HepG2 (cell line): ENCODE results near the gene RGL3. TPM values are rescaled to one million over a fixed set of nuclear protein-coding genes. Genes with fewer than 3 reads are reported as not detected.

Source experiments
- CREBL2 ChIP-seq: sonication (generic); formaldehyde crosslinking; IDR thresholded peaks from 2 replicates; pipeline ENCODE4 v1.8.1; 2023; ENCODE audit warnings: missing genetic modification reagents, mild to moderate bottlenecking, borderline replicate concordance
- FOXP1 ChIP-seq, 2 experiments: fragments of 450-650 bp in 1 of 2; IDR thresholded peaks; 2 replicates each; pipeline ENCODE4 v1.6.1; 2017 to 2018; ENCODE audit warnings: antibody characterized with exemption in 1 of 2
- FOXP4 ChIP-seq: sonication (generic); formaldehyde crosslinking; IDR thresholded peaks from 2 replicates; pipeline ENCODE4 v1.4.0; 2020; ENCODE audit warnings: missing genetic modification reagents
- IRX3 ChIP-seq: sonication (generic); formaldehyde crosslinking; IDR thresholded peaks from 2 replicates; pipeline ENCODE4 v1.8.1; 2023; ENCODE audit warnings: mild to moderate bottlenecking, low read depth, missing genetic modification reagents, borderline replicate concordance
- MAFF ChIP-seq: IDR thresholded peaks from 2 replicates; pipeline ENCODE4 v1.6.1; 2011; ENCODE audit warnings: low read depth, low read length, improper control_type of control experiment
- RXRA ChIP-seq: sonication (generic); formaldehyde crosslinking; IDR thresholded peaks from 2 replicates; pipeline ENCODE4 v1.5.1; 2020; ENCODE audit warnings: missing genetic modification reagents
- SMAD1 ChIP-seq: sonication (generic); formaldehyde crosslinking; IDR thresholded peaks from 2 replicates; pipeline ENCODE4 v1.4.0; 2020; ENCODE audit warnings: missing genetic modification reagents, low read depth, mild to moderate bottlenecking, borderline replicate concordance
- TAF15 ChIP-seq: fragments of 200-400 bp; formaldehyde crosslinking; IDR thresholded peaks from one replicate; pipeline ENCODE4 v1.6.1; 2018; ENCODE audit warnings: mild to moderate bottlenecking, low read depth, low read length; ENCODE audit not compliant: poor library complexity, severe bottlenecking
- THAP11 ChIP-seq: IDR thresholded peaks from 2 replicates; pipeline ENCODE4 v1.6.1; 2016; ENCODE audit warnings: missing biosample characterization, missing genetic modification reagents
- ZNF121 ChIP-seq: sonication (generic); formaldehyde crosslinking; IDR thresholded peaks from 2 replicates; pipeline ENCODE4 v1.5.0; 2020; ENCODE audit warnings: mild to moderate bottlenecking, missing genetic modification reagents
- ZNF350 ChIP-seq: sonication (generic); formaldehyde crosslinking; IDR thresholded peaks from 2 replicates; pipeline ENCODE4 v1.4.0; 2020; ENCODE audit warnings: mild to moderate bottlenecking, low read depth, missing genetic modification reagents, borderline replicate concordance
- ZNF619 ChIP-seq: sonication (generic); formaldehyde crosslinking; IDR thresholded peaks from 2 replicates; pipeline ENCODE4 v1.4.0; 2020; ENCODE audit warnings: mild to moderate bottlenecking, missing genetic modification reagents
- ZNF713 ChIP-seq: sonication (generic); formaldehyde crosslinking; IDR thresholded peaks from 2 replicates; pipeline ENCODE4 v1.4.0; 2020; ENCODE audit warnings: mild to moderate bottlenecking, missing genetic modification reagents
- polyA plus RNA-seq, 8 experiments: library from polyadenylated mRNA; depleted of rRNA in 3 of 8; stranded (reverse) in 7 of 8; unstranded in 1 of 8; fragments of >200 nt; fragmentation: Illumina TruSeq in 4 of 8; extraction: Trizol in 4 of 8; gene quantifications; 2 replicates each; pipeline versions ENCODE4 v1.2.1 to v1.2.3, GENCODE V29; 2011 to 2016; ENCODE audit warnings: low read depth in 4 of 8, missing spikeins in 1 of 8, mixed read lengths in 1 of 8; ENCODE audit not compliant: insufficient read depth in 1 of 8
- total RNA-seq, 5 experiments: library from RNA; depleted of rRNA; stranded (reverse); fragments of >200 nt; fragmentation: Illumina TruSeq; extraction: Trizol; gene quantifications; 2 replicates each; pipeline ENCODE4 v1.2.3, GENCODE V29; 2016; ENCODE audit warnings: low read depth in 1 of 5
- TF ChIP-seq, protein P1 (sequence below): sonication (generic); formaldehyde crosslinking; IDR thresholded peaks from 2 replicates; pipeline ENCODE4 v1.5.1; 2020; ENCODE audit warnings: missing genetic modification reagents, mild to moderate bottlenecking, borderline replicate concordance
- TF ChIP-seq, protein P2 (sequence below): sonication (generic); formaldehyde crosslinking; IDR thresholded peaks from 2 replicates; pipeline ENCODE4 v1.5.0; 2020; ENCODE audit warnings: mild to moderate bottlenecking, missing genetic modification reagents
- TF ChIP-seq, protein P3 (sequence below): sonication (generic); formaldehyde crosslinking; IDR thresholded peaks from 2 replicates; pipeline ENCODE4 v1.4.0; 2020; ENCODE audit warnings: missing genetic modification reagents, borderline replicate concordance

The RGL3 gene
- total and polyA plus RNA-seq, 2 of the 13 experiments (the other 11 are each of a cell fraction or from before 2014, with no cell fraction given) = 4.2 to 7.6 TPM

DNA sequence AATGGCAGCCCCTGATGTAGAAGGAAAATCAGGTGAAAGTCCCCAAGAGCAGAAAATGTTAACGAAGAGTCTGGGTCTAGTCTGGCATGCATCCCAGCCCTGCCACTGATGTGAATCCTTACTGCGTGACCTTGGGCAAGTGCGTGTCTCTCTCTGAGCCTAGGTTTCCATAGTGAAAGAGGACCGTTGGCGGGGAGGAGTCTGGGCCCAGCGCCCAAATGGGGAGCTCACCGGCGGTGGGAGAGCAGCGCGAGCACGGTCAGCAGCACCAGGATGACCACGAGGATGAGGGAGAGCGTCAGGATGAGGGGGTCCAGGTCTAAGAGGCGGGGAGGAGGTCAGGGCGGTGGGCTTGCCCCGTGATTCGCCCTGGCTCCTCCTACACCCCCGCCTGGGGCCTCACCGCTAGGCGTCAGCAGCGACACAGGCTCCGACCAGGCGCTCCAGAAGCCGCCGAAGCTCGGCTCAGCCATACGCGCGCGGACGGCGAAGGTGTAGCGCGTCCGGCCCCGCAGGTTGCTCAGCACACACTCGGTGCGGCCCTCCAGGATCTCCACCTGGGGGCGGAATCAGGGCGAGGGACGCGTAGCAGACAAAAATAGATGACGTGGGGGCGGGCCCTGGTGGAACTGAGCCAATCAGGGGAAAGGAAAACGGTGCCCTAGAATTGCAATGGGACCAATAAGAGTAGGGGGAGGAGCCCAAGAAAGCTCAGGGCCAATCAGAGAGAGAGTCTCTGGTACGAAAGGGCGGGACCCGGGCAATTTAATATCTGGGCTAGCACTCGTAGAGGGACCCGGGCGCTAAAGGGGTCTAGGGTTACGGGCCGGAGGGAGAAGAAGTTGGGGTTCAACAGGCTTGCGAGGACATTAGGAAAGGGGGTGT, 38.2 kb downstream of the RGL3 start (continued):
- TF ChIP-seq ZNF713 (CRISPR knock-in tag) (no peak), ZNF619 (CRISPR knock-in tag) (peak; percentile 94), ZNF350 (CRISPR knock-in tag) (peak; percentile 79; the same call in 1 of the 2 replicates), MAFF (0 out of 2 replicates have a peak, but pooled peaks have one; percentile 1), THAP11 (CRISPR knock-in tag) (peak; percentile 82), ZNF121 (CRISPR knock-in tag) (0 out of 2 replicates have a peak, but pooled peaks have one; percentile 8), CREBL2 (CRISPR knock-in tag) (no peak), FOXP1 (IDR thresholded peaks at IDR 0.05) (no peak), FOXP1 (CRISPR knock-in tag; IDR thresholded peaks at IDR 0.05) (no peak), SMAD1 (CRISPR knock-in tag) (no peak), RXRA (peak; percentile 69), IRX3 (CRISPR knock-in tag) (no peak), TAF15 (no peak), FOXP4 (peak; percentile 67)
- TF ChIP-seq, protein P1, sequence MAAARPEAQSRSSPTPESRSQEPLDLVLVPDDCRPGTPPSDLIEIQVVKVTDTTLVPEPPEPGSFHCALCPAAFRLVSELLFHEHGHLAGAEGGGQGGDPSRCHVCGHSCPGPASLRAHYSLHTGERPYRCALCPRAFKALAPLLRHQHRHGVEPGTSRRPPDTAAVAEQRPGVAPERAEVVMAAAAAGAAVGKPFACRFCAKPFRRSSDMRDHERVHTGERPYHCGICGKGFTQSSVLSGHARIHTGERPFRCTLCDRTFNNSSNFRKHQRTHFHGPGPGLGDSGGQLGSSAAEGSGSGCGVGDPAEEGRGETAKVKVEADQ (CRISPR knock-in tag) = peak; percentile 65; the same call in 1 of the 2 replicates
- TF ChIP-seq, protein P2, sequence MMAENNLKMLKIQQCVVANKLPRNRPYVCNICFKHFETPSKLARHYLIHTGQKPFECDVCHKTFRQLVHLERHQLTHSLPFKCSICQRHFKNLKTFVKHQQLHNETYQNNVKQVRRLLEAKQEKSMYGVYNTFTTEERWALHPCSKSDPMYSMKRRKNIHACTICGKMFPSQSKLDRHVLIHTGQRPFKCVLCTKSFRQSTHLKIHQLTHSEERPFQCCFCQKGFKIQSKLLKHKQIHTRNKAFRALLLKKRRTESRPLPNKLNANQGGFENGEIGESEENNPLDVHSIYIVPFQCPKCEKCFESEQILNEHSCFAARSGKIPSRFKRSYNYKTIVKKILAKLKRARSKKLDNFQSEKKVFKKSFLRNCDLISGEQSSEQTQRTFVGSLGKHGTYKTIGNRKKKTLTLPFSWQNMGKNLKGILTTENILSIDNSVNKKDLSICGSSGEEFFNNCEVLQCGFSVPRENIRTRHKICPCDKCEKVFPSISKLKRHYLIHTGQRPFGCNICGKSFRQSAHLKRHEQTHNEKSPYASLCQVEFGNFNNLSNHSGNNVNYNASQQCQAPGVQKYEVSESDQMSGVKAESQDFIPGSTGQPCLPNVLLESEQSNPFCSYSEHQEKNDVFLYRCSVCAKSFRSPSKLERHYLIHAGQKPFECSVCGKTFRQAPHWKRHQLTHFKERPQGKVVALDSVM (CRISPR knock-in tag) = no peak; the same call in 1 of the 2 replicates
- TF ChIP-seq, protein P3, sequence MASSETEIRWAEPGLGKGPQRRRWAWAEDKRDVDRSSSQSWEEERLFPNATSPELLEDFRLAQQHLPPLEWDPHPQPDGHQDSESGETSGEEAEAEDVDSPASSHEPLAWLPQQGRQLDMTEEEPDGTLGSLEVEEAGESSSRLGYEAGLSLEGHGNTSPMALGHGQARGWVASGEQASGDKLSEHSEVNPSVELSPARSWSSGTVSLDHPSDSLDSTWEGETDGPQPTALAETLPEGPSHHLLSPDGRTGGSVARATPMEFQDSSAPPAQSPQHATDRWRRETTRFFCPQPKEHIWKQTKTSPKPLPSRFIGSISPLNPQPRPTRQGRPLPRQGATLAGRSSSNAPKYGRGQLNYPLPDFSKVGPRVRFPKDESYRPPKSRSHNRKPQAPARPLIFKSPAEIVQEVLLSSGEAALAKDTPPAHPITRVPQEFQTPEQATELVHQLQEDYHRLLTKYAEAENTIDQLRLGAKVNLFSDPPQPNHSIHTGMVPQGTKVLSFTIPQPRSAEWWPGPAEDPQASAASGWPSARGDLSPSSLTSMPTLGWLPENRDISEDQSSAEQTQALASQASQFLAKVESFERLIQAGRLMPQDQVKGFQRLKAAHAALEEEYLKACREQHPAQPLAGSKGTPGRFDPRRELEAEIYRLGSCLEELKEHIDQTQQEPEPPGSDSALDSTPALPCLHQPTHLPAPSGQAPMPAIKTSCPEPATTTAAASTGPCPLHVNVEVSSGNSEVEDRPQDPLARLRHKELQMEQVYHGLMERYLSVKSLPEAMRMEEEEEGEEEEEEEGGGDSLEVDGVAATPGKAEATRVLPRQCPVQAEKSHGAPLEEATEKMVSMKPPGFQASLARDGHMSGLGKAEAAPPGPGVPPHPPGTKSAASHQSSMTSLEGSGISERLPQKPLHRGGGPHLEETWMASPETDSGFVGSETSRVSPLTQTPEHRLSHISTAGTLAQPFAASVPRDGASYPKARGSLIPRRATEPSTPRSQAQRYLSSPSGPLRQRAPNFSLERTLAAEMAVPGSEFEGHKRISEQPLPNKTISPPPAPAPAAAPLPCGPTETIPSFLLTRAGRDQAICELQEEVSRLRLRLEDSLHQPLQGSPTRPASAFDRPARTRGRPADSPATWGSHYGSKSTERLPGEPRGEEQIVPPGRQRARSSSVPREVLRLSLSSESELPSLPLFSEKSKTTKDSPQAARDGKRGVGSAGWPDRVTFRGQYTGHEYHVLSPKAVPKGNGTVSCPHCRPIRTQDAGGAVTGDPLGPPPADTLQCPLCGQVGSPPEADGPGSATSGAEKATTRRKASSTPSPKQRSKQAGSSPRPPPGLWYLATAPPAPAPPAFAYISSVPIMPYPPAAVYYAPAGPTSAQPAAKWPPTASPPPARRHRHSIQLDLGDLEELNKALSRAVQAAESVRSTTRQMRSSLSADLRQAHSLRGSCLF (CRISPR knock-in tag) = no peak
